ENCODE data around the gene PSME2.

DNA sequence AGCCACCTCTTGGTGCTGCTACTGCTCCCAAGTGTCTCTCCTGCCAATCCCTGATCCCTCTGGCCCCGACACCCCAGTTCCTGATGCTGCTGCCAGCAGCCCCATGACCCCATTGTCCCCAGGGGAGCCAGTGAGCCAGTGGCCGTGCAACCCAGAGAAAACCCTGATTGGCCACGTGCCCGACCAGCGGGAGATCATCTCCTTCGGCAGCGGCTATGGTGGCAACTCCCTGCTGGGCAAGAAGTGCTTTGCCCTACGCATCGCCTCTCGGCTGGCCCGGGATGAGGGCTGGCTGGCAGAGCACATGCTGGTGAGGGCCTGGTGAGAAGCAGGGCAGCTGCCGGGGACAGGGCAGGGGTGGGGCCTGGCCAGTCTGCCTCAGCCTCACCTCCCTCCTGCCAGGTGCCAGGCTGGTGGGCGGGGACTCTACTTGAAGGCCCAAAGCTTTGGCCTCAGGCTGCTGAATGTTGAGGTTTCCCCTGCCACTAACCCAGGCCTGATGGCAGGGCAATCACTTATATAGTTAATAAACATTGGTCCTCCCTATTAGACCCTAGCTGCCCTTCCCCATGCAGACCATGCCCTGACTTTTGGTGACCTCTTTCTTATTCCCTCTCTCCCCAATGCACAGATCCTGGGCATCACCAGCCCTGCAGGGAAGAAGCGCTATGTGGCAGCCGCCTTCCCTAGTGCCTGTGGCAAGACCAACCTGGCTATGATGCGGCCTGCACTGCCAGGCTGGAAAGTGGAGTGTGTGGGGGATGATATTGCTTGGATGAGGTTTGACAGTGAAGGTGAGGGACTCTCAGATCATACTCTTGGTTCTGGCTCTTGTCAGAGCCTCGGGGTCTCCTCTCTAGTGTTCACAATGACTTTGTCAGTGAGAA is 47.2 kb downstream of the PSME2 start:
- TF ChIP-seq CEBPB (IDR thresholded peaks at IDR 0.05; ENCODE audit: borderline replicate concordance in 1 of 2, low read depth in 2 of 2, low read length in 2 of 2): no peak
- TF ChIP-seq POLR2A (IDR thresholded peaks at IDR 0.05; ENCODE audit: low read depth, low read length): no peak
- TF ChIP-seq SP1 (IDR thresholded peaks at IDR 0.05; ENCODE audit: low read depth, low read length): no peak
- TF ChIP-seq MYC (IDR thresholded peaks at IDR 0.05; ENCODE audit: insufficient read depth, insufficient read length, insufficient replicate concordance, low read length, severe bottlenecking): no peak
- no peak for TF ChIP-seq EZH2 (IDR thresholded peaks at IDR 0.05; ENCODE audit: borderline replicate concordance, control insufficient read depth, low read depth, low read length)
- TF ChIP-seq EGR1 (IDR thresholded peaks at IDR 0.05; ENCODE audit: borderline replicate concordance in 1 of 2, low read depth in 2 of 2, low read length in 2 of 2): no peak
- TF ChIP-seq CHD4 (IDR thresholded peaks at IDR 0.05): no peak
